ENCODE results near the gene BIK. TPM values are rescaled to one million over a fixed set of nuclear protein-coding genes. Genes with fewer than 3 reads are reported as not detected.
"Not testable (repeated sequence)": the region's sequence is repeated elsewhere in the genome, so short reads cannot be mapped to it uniquely, and the experiment has no call there.

The BIK gene
- total RNA-seq, 1 experiment from 2014 or later, result 43.1 TPM

GRCh38 chr22:43098356-43098755, 12.2 kb upstream of the BIK start:
- CTCF ChIA-PET, result interaction anchor here (0.7 to 0.8 kb wide), 2 partner anchors 8 to 948 kb away, joined by 3 read pairs; no protein-coding TSS in a partner anchor
- Mint-ChIP-seq H3K36me3 (ENCODE audit: insufficient read depth, unreplicated experiment) (peaks cover 16% of the 10 kb centered on the region), H3K27ac (ENCODE audit: unreplicated experiment) (no peak overlapping the region), H3K27me3 (ENCODE audit: unreplicated experiment) (no peaks in the 10 kb centered on the region), H3K4me1 (ENCODE audit: low read depth, unreplicated experiment) (peaks cover 9% of the 10 kb centered on the region), H3K9me3 (ENCODE audit: low read depth, unreplicated experiment) (peaks cover 4% of the 10 kb centered on the region), H3K4me3 (ENCODE audit: low read depth, unreplicated experiment) (no peak overlapping the region)
- no peak for TF ChIP-seq CTCF (IDR thresholded peaks at IDR 0.05; ENCODE audit: unreplicated experiment)
- BruUV-seq (replicated peaks), result no TSS peak
- intact Hi-C loops (cut with micrococcal nuclease; ENCODE audit: unreplicated experiment), result loop anchor here (10.0 kb wide), 1 partner anchor 314 kb away; no protein-coding TSS in a partner anchor
- DNase-seq, result no peak

GRCh38 chr22:43099095-43099494, 11.5 kb upstream of the BIK start:
- TF ChIP-seq CTCF (IDR thresholded peaks at IDR 0.05; ENCODE audit: unreplicated experiment), result no peak
- peaks cover 16% of the 10 kb centered on the region for H3K36me3 Mint-ChIP-seq (ENCODE audit: insufficient read depth, unreplicated experiment)
- H3K27ac Mint-ChIP-seq (ENCODE audit: unreplicated experiment), result no peak overlapping the region
- H3K27me3 Mint-ChIP-seq (ENCODE audit: unreplicated experiment), result no peaks in the 10 kb centered on the region
- CTCF ChIA-PET, result interaction anchor here (0.7 to 0.8 kb wide), 2 partner anchors 9 to 140 kb away, joined by 3 to 8 read pairs; no protein-coding TSS in a partner anchor
- intact Hi-C loops (cut with micrococcal nuclease; ENCODE audit: unreplicated experiment), result loop anchor here (10.0 kb wide), 1 partner anchor 314 kb away; no protein-coding TSS in a partner anchor
- H3K4me1 Mint-ChIP-seq (ENCODE audit: low read depth, unreplicated experiment), result peaks cover 16% of the 10 kb centered on the region
- H3K4me3 Mint-ChIP-seq (ENCODE audit: low read depth, unreplicated experiment), result no peak overlapping the region
- no TSS peak for BruUV-seq (replicated peaks)
- DNase-seq, result no peak
- peaks cover 4% of the 10 kb centered on the region for H3K9me3 Mint-ChIP-seq (ENCODE audit: low read depth, unreplicated experiment)

DNA sequence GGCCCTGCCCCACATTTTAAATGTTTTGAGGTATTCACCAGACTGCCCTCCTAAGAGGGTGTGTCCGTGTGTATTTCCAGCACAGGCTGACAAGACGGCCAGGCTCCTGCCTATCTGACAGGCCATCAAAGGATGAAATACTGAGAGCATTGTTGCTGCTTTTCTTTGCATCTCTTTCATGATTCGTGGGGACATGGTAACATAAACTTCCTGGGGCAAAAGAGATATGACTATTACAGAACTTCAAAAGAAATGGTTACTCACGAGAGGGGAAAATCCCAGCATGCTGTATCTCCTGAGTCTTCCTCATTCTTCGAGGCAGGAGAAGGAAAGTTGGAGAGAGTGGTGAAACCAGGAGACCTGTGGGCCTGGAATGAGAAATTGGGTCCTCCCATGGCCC, 10.3 kb upstream of the BIK start:
- TF ChIP-seq CTCF (IDR thresholded peaks at IDR 0.05; ENCODE audit: unreplicated experiment), result no peak
- CTCF ChIA-PET, result interaction anchor here (0.6 to 0.7 kb wide), 3 partner anchors 10 to 214 kb away, joined by 3 read pairs; no protein-coding TSS in a partner anchor
- H3K36me3 Mint-ChIP-seq (ENCODE audit: insufficient read depth, unreplicated experiment), result peaks cover 16% of the 10 kb centered on the region
- peaks cover 20% of the 10 kb centered on the region for H3K4me1 Mint-ChIP-seq (ENCODE audit: low read depth, unreplicated experiment)
- peak; percentile 53 for DNase-seq
- intact Hi-C loops (cut with micrococcal nuclease; ENCODE audit: unreplicated experiment), result no loop called here
- no peak overlapping the region for H3K4me3 Mint-ChIP-seq (ENCODE audit: low read depth, unreplicated experiment)
- peaks cover 4% of the 10 kb centered on the region for H3K9me3 Mint-ChIP-seq (ENCODE audit: low read depth, unreplicated experiment)
- BruUV-seq (replicated peaks), result no TSS peak
- peak overlapping the region; percentile 68 for H3K27ac Mint-ChIP-seq (ENCODE audit: unreplicated experiment)
- no peaks in the 10 kb centered on the region for H3K27me3 Mint-ChIP-seq (ENCODE audit: unreplicated experiment)

- Mint-ChIP-seq H3K27ac (ENCODE audit: unreplicated experiment) (no peak overlapping the region), H3K4me3 (ENCODE audit: low read depth, unreplicated experiment) (no peak overlapping the region), H3K27me3 (ENCODE audit: unreplicated experiment) (no peaks in the 10 kb centered on the region), H3K36me3 (ENCODE audit: insufficient read depth, unreplicated experiment) (peaks cover 11% of the 10 kb centered on the region), H3K4me1 (ENCODE audit: low read depth, unreplicated experiment) (peaks cover 20% of the 10 kb centered on the region), H3K9me3 (ENCODE audit: low read depth, unreplicated experiment) (no peaks in the 10 kb centered on the region)
- DNase-seq, result no peak
- TF ChIP-seq CTCF (IDR thresholded peaks at IDR 0.05; ENCODE audit: unreplicated experiment), result no peak
- CTCF ChIA-PET, result no interaction called here
- BruUV-seq (replicated peaks), result no TSS peak
- intact Hi-C loops (cut with micrococcal nuclease; ENCODE audit: unreplicated experiment), result no loop called here
These were observed 9.2 kb upstream of the BIK start for GRCh38 chr22:43101306-43101705.

DNA sequence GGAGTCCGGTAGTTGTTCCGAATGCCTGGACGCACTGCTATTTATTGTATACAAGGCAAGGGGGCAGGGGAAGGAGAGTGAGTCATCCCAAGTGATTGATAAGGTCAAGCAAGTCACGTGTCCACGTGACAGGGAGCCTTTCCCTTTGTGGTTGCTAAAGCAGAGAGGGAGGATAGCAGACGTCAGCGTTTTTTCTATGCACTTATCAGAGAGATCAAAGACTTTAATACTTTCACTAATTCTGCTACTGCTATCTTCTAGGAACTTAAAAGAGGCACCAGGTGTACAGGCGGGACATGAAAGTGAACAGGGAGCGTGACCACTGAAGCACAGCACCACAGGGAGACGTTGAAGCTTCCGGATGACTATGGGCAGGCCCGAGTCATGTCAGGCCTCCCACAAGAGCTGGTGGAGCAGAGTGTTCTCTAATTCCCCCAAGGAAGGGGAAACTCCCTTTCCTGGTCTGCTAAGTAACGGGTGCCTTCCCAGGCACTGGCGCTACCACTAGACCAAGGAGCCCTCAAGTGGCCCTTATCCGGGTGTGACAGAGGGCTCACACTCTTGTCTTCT, 6.4 kb upstream of the BIK start:
- Mint-ChIP-seq H3K4me1 (ENCODE audit: low read depth, unreplicated experiment) (peaks cover 20% of the 10 kb centered on the region), H3K36me3 (ENCODE audit: insufficient read depth, unreplicated experiment) (peaks cover 11% of the 10 kb centered on the region)
- BruUV-seq (replicated peaks); intact Hi-C loops (cut with micrococcal nuclease; ENCODE audit: unreplicated experiment); H3K27me3 Mint-ChIP-seq (ENCODE audit: unreplicated experiment); CTCF ChIA-PET; H3K9me3 Mint-ChIP-seq (ENCODE audit: low read depth, unreplicated experiment); DNase-seq; H3K4me3 Mint-ChIP-seq (ENCODE audit: low read depth, unreplicated experiment); H3K27ac Mint-ChIP-seq (ENCODE audit: unreplicated experiment): not testable (repeated sequence)

DNA sequence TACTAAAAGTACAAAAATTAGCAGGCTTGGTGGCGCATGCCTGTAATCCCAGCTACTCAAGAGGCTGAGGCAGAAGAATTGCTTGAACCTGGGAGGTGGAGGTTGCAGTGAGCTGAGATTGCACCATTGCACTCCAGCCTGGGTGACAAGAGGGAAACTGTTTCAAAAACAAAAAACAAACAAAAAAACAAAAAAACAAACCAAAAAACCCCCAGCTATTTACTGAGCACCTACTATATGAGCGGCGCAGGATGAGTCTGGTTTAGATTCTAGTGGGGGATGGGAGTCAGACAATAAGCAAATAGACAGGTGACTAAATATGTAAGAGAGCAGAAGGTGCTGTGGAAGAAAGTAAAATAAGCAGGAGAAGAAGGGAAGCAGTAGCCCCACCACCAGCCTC, 5.6 kb upstream of the BIK start:
- H3K4me1 Mint-ChIP-seq (ENCODE audit: low read depth, unreplicated experiment), result peaks cover 19% of the 10 kb centered on the region
- peaks cover 12% of the 10 kb centered on the region for H3K36me3 Mint-ChIP-seq (ENCODE audit: insufficient read depth, unreplicated experiment)
- intact Hi-C loops (cut with micrococcal nuclease; ENCODE audit: unreplicated experiment); H3K27ac Mint-ChIP-seq (ENCODE audit: unreplicated experiment); H3K4me3 Mint-ChIP-seq (ENCODE audit: low read depth, unreplicated experiment); BruUV-seq (replicated peaks); H3K27me3 Mint-ChIP-seq (ENCODE audit: unreplicated experiment); DNase-seq; H3K9me3 Mint-ChIP-seq (ENCODE audit: low read depth, unreplicated experiment): not testable (repeated sequence)
- CTCF ChIA-PET, result interaction anchor here (0.7 kb wide), 1 partner anchor 10 kb away, joined by 3 read pairs; no protein-coding TSS in a partner anchor

All from Calu3 (cell line).